SK-N-SH (cell line): ENCODE data around the gene CFAP68.
A peak's percentile ranks its signal among the peaks of the same experiment; 100 is the strongest.

Experiments
- CTCF ChIP-seq: fragments of 200-600 bp; sonication (generic); IDR thresholded peaks from 2 replicates; pipeline ENCODE4 v1.6.1; 2017; ENCODE audit warnings: antibody characterized with exemption, mild to moderate bottlenecking, moderate library complexity
- FOSL2 ChIP-seq: IDR thresholded peaks from 2 replicates; pipeline ENCODE4 v1.4.0; 2012; ENCODE audit warnings: low read depth, mild to moderate bottlenecking, moderate library complexity, borderline replicate concordance
- GABPA ChIP-seq: IDR thresholded peaks from 2 replicates; pipeline ENCODE4 v1.4.0; 2012; ENCODE audit warnings: low read depth, mild to moderate bottlenecking
- IRF3 ChIP-seq: fragments of 150-350 bp; IDR thresholded peaks from 2 replicates; pipeline ENCODE4 v1.6.1; 2016; ENCODE audit warnings: mild to moderate bottlenecking, low read depth, low read length
- PBX3 ChIP-seq: IDR thresholded peaks from 2 replicates; pipeline ENCODE4; 2012
- POLR2AphosphoS5 ChIP-seq: IDR thresholded peaks from 2 replicates; pipeline ENCODE4 v1.6.1; 2012; ENCODE audit warnings: low read depth, low read length
- TAF1 ChIP-seq: IDR thresholded peaks from 2 replicates; pipeline ENCODE4 v1.6.1; 2012; ENCODE audit warnings: low read depth, mild to moderate bottlenecking, low read length, moderate library complexity, borderline replicate concordance
- USF1 ChIP-seq: IDR thresholded peaks from 2 replicates; pipeline ENCODE4 v1.4.0; 2012; ENCODE audit warnings: low read depth, borderline replicate concordance
- YY1 ChIP-seq: IDR thresholded peaks from 2 replicates; pipeline ENCODE4 v1.4.0; 2012; ENCODE audit warnings: low read depth, mild to moderate bottlenecking

GRCh38 chr11:111846063-111846462 lies 33.3 kb upstream of the CFAP68 start:
- no peak for TF ChIP-seq CTCF
- TF ChIP-seq TAF1, result no peak
- no peak for TF ChIP-seq YY1
- TF ChIP-seq PBX3, result peak; percentile 37
- no peak for TF ChIP-seq POLR2AphosphoS5
- TF ChIP-seq IRF3, result no peak
- TF ChIP-seq GABPA, result no peak
- TF ChIP-seq USF1, result no peak
- peak; percentile 71; the same call in 1 of the 2 replicates for TF ChIP-seq FOSL2
